ENCODE results near the gene ZNF837. TPM values are rescaled to one million over a fixed set of nuclear protein-coding genes. Genes with fewer than 3 reads are reported as not detected.

Gene ZNF837
- total and polyA plus RNA-seq, 2 donors (not counting 1 experiment from before 2014, with no cell fraction given) = 0.27 to 1.8 TPM

- DNase-seq (ENCODE audit: low read depth in 2 of 2) = no peak
- Histone ChIP-seq H2AFZ (ENCODE audit: low read length) (no peak overlapping the region), H3K27me3 (ENCODE audit: control insufficient read depth, insufficient read depth, low read length) (no peaks in the 10 kb centered on the region), H3K27ac (ENCODE audit: insufficient read depth, low read length) (no peak overlapping the region), H4K20me1 (ENCODE audit: control insufficient read depth, extremely low read depth, insufficient read depth, low read length) (no peaks in the 10 kb centered on the region), H3K4me1 (ENCODE audit: control insufficient read depth, extremely low read depth, insufficient read depth, low read length) (no peaks in the 10 kb centered on the region), H3K4me2 (ENCODE audit: extremely low read depth, insufficient read depth, low read length) (no peak overlapping the region), H3K79me2 (ENCODE audit: control insufficient read depth, insufficient read depth, low read length) (no peaks in the 10 kb centered on the region), H3K36me3 (ENCODE audit: control insufficient read depth, insufficient read depth, low read length) (no peaks in the 10 kb centered on the region), H3K4me3 (replicated peaks in 1 of 4; ENCODE audit: control extremely low read depth in 1 of 4, insufficient read depth in 1 of 4, low read depth in 3 of 4, low read length in 4 of 4) (no peak overlapping the region), H3K9me3 (ENCODE audit: control insufficient read depth, insufficient read depth, low read depth, low read length) (no peaks in the 10 kb centered on the region), H3K9ac (ENCODE audit: insufficient read depth, low read length) (no peak overlapping the region)
- TF ChIP-seq EZH2 (IDR thresholded peaks at IDR 0.05; ENCODE audit: low read length, missing control alignments) (no peak), CTCF (conservative IDR thresholded peaks at IDR 0.05 in 1 of 2, IDR thresholded peaks at IDR 0.05 in 1 of 2; ENCODE audit: low read depth in 1 of 2, low read length in 2 of 2) (no peak)
These were observed 13.0 kb downstream of the ZNF837 start for GRCh38 chr19:58367698-58368454.

- Histone ChIP-seq H3K36me3 (ENCODE audit: control insufficient read depth, insufficient read depth, low read length) (no peaks in the 10 kb centered on the region), H3K4me3 (replicated peaks in 1 of 4; ENCODE audit: control extremely low read depth in 1 of 4, insufficient read depth in 1 of 4, low read depth in 3 of 4, low read length in 4 of 4) (no peak overlapping the region), H2AFZ (ENCODE audit: low read length) (no peak overlapping the region), H3K9me3 (ENCODE audit: control insufficient read depth, insufficient read depth, low read depth, low read length) (no peaks in the 10 kb centered on the region), H3K9ac (ENCODE audit: insufficient read depth, low read length) (no peak overlapping the region), H4K20me1 (ENCODE audit: control insufficient read depth, extremely low read depth, insufficient read depth, low read length) (no peaks in the 10 kb centered on the region), H3K79me2 (ENCODE audit: control insufficient read depth, insufficient read depth, low read length) (no peaks in the 10 kb centered on the region), H3K27ac (ENCODE audit: insufficient read depth, low read length) (no peak overlapping the region), H3K27me3 (ENCODE audit: control insufficient read depth, insufficient read depth, low read length) (no peaks in the 10 kb centered on the region), H3K4me1 (ENCODE audit: control insufficient read depth, extremely low read depth, insufficient read depth, low read length) (peaks cover under 1% of the 10 kb centered on the region), H3K4me2 (ENCODE audit: extremely low read depth, insufficient read depth, low read length) (no peak overlapping the region)
- no peak for DNase-seq (ENCODE audit: low read depth in 2 of 2)
- TF ChIP-seq EZH2 (IDR thresholded peaks at IDR 0.05; ENCODE audit: low read length, missing control alignments) (no peak), CTCF (conservative IDR thresholded peaks at IDR 0.05 in 1 of 2, IDR thresholded peaks at IDR 0.05 in 1 of 2; ENCODE audit: low read depth in 1 of 2, low read length in 2 of 2) (no peak)
These were observed 14.0 kb downstream of the ZNF837 start for GRCh38 chr19:58366585-58367430.

GRCh38 chr19:58364146-58364545, 16.7 kb downstream of the ZNF837 start:
- Histone ChIP-seq H3K27me3 (ENCODE audit: control insufficient read depth, insufficient read depth, low read length) (no peaks in the 10 kb centered on the region), H3K79me2 (ENCODE audit: control insufficient read depth, insufficient read depth, low read length) (no peaks in the 10 kb centered on the region), H3K9me3 (ENCODE audit: control insufficient read depth, insufficient read depth, low read depth, low read length) (no peaks in the 10 kb centered on the region), H3K27ac (ENCODE audit: insufficient read depth, low read length) (no peak overlapping the region), H3K36me3 (ENCODE audit: control insufficient read depth, insufficient read depth, low read length) (no peaks in the 10 kb centered on the region), H3K4me2 (ENCODE audit: extremely low read depth, insufficient read depth, low read length) (no peak overlapping the region), H3K4me3 (replicated peaks in 1 of 4; ENCODE audit: control extremely low read depth in 1 of 4, insufficient read depth in 1 of 4, low read depth in 3 of 4, low read length in 4 of 4) (no peak overlapping the region), H2AFZ (ENCODE audit: low read length) (no peak overlapping the region), H3K4me1 (ENCODE audit: control insufficient read depth, extremely low read depth, insufficient read depth, low read length) (peaks cover 2% of the 10 kb centered on the region), H3K9ac (ENCODE audit: insufficient read depth, low read length) (no peak overlapping the region), H4K20me1 (ENCODE audit: control insufficient read depth, extremely low read depth, insufficient read depth, low read length) (no peaks in the 10 kb centered on the region)
- no peak for DNase-seq (ENCODE audit: low read depth in 2 of 2)
- TF ChIP-seq CTCF (conservative IDR thresholded peaks at IDR 0.05 in 1 of 2, IDR thresholded peaks at IDR 0.05 in 1 of 2; ENCODE audit: low read depth in 1 of 2, low read length in 2 of 2) (no peak), EZH2 (IDR thresholded peaks at IDR 0.05; ENCODE audit: low read length, missing control alignments) (no peak)
